Liver (tissue), 3 donors: Measurements from ENCODE around the gene HSPA1B.

Experiments used
- CTCF ChIP-seq: fragments of 150-350 bp; IDR thresholded peaks from 2 replicates; pipeline ENCODE4 v1.5.1; 2017; ENCODE audit warnings: improper control_type of control experiment, low read depth, low read length; ENCODE audit not compliant: missing input control
- FOXA1 ChIP-seq: IDR thresholded peaks from 2 replicates; pipeline ENCODE4 v1.6.1; 2016; ENCODE audit warnings: antibody characterized with exemption
- RAD21 ChIP-seq, 2 donors: IDR thresholded peaks; 2 replicates each; pipeline ENCODE4 v1.6.1; 2016; ENCODE audit warnings: antibody characterized with exemption in 2 of 2, mild to moderate bottlenecking in 2 of 2
- REST ChIP-seq: IDR thresholded peaks from 2 replicates; pipeline ENCODE4 v1.6.1; 2016; ENCODE audit warnings: antibody characterized with exemption, mild to moderate bottlenecking
- RXRA ChIP-seq, 2 donors: IDR thresholded peaks; 2 replicates each; pipeline ENCODE4 v1.6.1; 2017 to 2018; ENCODE audit warnings: antibody characterized with exemption in 2 of 2, mild to moderate bottlenecking in 1 of 2
- donor health status: healthy.
- donor health status: healthy.

GRCh38 chr6:31778999-31779885 is 48.3 kb upstream of the HSPA1B start:
- TF ChIP-seq CTCF (no peak), FOXA1 (no peak), REST (no peak), RXRA (IDR thresholded peaks at IDR 0.05) (no peak), RAD21 (IDR thresholded peaks at IDR 0.05) (no peak)
